ENCODE results near the gene NOTCH4. TPM values are rescaled to one million over a fixed set of nuclear protein-coding genes. Genes with fewer than 3 reads are reported as not detected.
A peak's percentile ranks its signal among the peaks of the same experiment; 100 is the strongest.

The NOTCH4 gene
- total and polyA plus RNA-seq, 9 of the 15 experiments (the other 6 are each of a cell fraction or from before 2014, with no cell fraction given): 0.24 to 4.3 (median 1.7) TPM

DNA sequence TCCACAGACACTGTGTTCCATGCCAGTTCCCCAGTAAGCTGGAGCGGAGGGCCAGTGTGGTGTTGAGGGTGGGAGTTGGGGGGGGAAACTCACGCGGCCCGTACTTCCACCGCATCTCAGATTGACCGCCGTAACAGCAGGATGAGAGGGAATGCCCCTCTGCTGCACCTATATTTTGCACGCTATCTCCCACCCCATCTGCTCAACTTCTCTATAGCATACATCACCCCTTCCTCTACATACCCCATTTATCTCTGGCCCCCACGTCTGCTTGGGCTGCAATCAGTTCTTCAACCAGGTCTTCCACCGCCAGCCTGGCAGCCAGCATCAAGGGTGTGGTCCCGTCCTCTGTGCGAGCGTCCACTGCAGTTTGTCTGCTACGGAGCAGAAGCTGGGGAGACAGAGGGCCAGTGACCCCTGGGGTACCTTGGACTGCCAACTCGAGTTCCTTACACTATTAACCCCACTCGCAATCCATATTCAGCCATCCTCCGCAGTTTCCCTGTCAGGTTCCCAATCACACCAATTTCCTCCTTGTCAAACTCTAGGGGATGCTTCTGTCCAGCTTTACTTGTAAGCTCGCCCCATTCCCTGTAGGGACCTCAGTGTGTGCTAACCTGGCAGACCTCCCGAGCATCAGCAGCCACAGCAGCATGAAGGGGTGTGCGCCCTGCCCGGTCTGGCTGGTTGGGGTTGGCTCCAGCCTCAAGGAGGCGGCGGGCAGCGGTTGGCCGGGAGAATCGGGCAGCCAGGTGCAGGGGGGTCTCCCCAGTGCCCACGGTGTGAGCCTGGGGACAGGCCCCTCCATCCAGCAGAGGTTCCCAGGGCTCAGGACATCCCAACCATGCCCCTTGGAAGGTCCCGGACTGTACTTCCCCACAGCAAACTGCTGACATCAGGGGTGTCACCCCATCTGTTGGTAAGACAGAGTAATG, 26.9 kb downstream of the NOTCH4 start (continued):
- no peak for TF ChIP-seq SRSF3 (IDR thresholded peaks at IDR 0.05; ENCODE audit: insufficient read depth, low read length)
- TF ChIP-seq, protein P1, sequence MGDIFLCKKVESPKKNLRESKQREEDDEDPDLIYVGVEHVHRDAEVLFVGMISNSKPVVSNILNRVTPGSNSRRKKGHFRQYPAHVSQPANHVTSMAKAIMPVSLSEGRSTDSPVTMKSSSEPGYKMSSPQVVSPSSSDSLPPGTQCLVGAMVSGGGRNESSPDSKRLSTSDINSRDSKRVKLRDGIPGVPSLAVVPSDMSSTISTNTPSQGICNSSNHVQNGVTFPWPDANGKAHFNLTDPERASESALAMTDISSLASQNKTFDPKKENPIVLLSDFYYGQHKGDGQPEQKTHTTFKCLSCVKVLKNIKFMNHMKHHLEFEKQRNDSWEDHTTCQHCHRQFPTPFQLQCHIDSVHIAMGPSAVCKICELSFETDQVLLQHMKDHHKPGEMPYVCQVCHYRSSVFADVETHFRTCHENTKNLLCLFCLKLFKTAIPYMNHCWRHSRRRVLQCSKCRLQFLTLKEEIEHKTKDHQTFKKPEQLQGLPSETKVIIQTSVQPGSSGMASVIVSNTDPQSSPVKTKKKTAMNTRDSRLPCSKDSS (IDR thresholded peaks at IDR 0.05; ENCODE audit: low read depth, partially characterized antibody): no peak
- TF ChIP-seq, protein P2, sequence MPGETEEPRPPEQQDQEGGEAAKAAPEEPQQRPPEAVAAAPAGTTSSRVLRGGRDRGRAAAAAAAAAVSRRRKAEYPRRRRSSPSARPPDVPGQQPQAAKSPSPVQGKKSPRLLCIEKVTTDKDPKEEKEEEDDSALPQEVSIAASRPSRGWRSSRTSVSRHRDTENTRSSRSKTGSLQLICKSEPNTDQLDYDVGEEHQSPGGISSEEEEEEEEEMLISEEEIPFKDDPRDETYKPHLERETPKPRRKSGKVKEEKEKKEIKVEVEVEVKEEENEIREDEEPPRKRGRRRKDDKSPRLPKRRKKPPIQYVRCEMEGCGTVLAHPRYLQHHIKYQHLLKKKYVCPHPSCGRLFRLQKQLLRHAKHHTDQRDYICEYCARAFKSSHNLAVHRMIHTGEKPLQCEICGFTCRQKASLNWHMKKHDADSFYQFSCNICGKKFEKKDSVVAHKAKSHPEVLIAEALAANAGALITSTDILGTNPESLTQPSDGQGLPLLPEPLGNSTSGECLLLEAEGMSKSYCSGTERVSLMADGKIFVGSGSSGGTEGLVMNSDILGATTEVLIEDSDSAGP (CRISPR knock-in tag; IDR thresholded peaks at IDR 0.05): peak; percentile 12; the same call in 1 of the 2 replicates
- 0 out of 2 replicates have a peak, but pooled peaks have one; percentile 32 for TF ChIP-seq ZC3H4 (CRISPR knock-in tag; IDR thresholded peaks at IDR 0.05; ENCODE audit: borderline replicate concordance)
- no peak for TF ChIP-seq MYBL2 (IDR thresholded peaks at IDR 0.05; ENCODE audit: low read depth)
- TF ChIP-seq MYBL2 (CRISPR knock-in tag; IDR thresholded peaks at IDR 0.05; ENCODE audit: borderline replicate concordance): no peak
- TF ChIP-seq XRCC3 (IDR thresholded peaks at IDR 0.05): no peak
- TF ChIP-seq SRSF1 (IDR thresholded peaks at IDR 0.05; ENCODE audit: low read depth, low read length): no peak
- TF ChIP-seq ZSCAN29 (IDR thresholded peaks at IDR 0.05): no peak
- TF ChIP-seq RB1 (IDR thresholded peaks at IDR 0.05; ENCODE audit: low read depth): no peak
- TF ChIP-seq, protein P3, sequence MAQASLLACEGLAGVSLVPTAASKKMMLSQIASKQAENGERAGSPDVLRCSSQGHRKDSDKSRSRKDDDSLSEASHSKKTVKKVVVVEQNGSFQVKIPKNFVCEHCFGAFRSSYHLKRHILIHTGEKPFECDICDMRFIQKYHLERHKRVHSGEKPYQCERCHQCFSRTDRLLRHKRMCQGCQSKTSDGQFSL (CRISPR knock-in tag; IDR thresholded peaks at IDR 0.05): peak; percentile 98
- TF ChIP-seq, protein P3 (tag; IDR thresholded peaks at IDR 0.05): 0 out of 4 replicates have a peak, but pooled peaks of 1 of the 2 experiments have one; percentile 64
- TF ChIP-seq, protein P4, sequence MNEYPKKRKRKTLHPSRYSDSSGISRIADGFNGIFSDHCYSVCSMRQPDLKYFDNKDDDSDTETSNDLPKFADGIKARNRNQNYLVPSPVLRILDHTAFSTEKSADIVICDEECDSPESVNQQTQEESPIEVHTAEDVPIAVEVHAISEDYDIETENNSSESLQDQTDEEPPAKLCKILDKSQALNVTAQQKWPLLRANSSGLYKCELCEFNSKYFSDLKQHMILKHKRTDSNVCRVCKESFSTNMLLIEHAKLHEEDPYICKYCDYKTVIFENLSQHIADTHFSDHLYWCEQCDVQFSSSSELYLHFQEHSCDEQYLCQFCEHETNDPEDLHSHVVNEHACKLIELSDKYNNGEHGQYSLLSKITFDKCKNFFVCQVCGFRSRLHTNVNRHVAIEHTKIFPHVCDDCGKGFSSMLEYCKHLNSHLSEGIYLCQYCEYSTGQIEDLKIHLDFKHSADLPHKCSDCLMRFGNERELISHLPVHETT (CRISPR knock-in tag; conservative IDR thresholded peaks at IDR 0.05 in 1 of 2, IDR thresholded peaks at IDR 0.05 in 1 of 2): no peak
- no peak for TF ChIP-seq ZNF785 (CRISPR knock-in tag; IDR thresholded peaks at IDR 0.05)
- TF ChIP-seq ZNF23 (CRISPR knock-in tag; IDR thresholded peaks at IDR 0.05): no peak
- TF ChIP-seq, protein P5, sequence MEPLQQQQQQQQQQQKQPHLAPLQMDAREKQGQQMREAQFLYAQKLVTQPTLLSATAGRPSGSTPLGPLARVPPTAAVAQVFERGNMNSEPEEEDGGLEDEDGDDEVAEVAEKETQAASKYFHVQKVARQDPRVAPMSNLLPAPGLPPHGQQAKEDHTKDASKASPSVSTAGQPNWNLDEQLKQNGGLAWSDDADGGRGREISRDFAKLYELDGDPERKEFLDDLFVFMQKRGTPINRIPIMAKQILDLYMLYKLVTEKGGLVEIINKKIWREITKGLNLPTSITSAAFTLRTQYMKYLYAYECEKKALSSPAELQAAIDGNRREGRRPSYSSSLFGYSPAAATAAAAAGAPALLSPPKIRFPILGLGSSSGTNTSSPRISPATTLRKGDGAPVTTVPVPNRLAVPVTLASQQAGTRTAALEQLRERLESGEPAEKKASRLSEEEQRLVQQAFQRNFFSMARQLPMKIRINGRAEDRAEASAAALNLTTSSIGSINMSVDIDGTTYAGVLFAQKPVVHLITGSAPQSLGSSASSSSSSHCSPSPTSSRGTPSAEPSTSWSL (CRISPR knock-in tag; IDR thresholded peaks at IDR 0.05; ENCODE audit: borderline replicate concordance): no peak
- no peak for TF ChIP-seq ZNF561 (CRISPR knock-in tag; conservative IDR thresholded peaks at IDR 0.05)

Data from K562 (cell line).